OCI-LY1 (cell line): ENCODE data around the gene PYCR2.

Experiments used
- EZH2 ChIP-seq: fragments of 200-600 bp; sonication (generic), shearing (Covaris generic); IDR thresholded peaks from 2 replicates; pipeline ENCODE4 v1.8.0; 2017; ENCODE audit warnings: borderline replicate concordance, mixed run types, mild to moderate bottlenecking, antibody characterized with exemption, low read length, moderate library complexity, mixed read lengths
- TF ChIP-seq, protein P1 (sequence below): fragments of 200-600 bp; sonication (generic), shearing (Covaris generic); IDR thresholded peaks from 2 replicates; pipeline ENCODE4 v1.5.1; 2017; ENCODE audit warnings: mild to moderate bottlenecking, antibody characterized with exemption, low read length, moderate library complexity, mixed read lengths

GRCh38 chr1:225941942-225942222 is 17.8 kb upstream of the PYCR2 start:
- TF ChIP-seq, protein P1, sequence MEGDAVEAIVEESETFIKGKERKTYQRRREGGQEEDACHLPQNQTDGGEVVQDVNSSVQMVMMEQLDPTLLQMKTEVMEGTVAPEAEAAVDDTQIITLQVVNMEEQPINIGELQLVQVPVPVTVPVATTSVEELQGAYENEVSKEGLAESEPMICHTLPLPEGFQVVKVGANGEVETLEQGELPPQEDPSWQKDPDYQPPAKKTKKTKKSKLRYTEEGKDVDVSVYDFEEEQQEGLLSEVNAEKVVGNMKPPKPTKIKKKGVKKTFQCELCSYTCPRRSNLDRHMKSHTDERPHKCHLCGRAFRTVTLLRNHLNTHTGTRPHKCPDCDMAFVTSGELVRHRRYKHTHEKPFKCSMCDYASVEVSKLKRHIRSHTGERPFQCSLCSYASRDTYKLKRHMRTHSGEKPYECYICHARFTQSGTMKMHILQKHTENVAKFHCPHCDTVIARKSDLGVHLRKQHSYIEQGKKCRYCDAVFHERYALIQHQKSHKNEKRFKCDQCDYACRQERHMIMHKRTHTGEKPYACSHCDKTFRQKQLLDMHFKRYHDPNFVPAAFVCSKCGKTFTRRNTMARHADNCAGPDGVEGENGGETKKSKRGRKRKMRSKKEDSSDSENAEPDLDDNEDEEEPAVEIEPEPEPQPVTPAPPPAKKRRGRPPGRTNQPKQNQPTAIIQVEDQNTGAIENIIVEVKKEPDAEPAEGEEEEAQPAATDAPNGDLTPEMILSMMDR = no peak
- no peak for TF ChIP-seq EZH2
